ENCODE results near the gene EXOC6B.

The EXOC6B gene

DNA sequence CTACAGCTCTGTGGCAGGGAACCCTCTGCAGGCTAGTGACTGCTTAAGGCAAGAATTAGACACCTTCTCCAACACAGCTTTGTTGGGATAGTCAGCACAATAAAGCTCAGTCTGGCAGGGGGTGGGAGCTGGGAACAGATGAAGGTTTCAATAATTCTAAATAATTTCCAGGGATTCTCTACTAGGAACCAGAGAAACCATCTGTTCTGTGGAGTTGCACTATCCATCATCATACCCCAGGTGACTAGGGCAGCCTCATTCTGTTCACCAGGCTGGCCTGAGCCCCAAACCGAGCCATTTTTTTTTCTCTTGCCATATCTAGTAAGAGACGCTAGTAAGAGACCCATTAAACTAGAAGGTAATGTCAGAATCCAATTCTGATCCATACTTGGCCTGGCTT, 642.4 kb downstream of the EXOC6B start:
- no peak for ATAC-seq
- TF ChIP-seq, protein P1, sequence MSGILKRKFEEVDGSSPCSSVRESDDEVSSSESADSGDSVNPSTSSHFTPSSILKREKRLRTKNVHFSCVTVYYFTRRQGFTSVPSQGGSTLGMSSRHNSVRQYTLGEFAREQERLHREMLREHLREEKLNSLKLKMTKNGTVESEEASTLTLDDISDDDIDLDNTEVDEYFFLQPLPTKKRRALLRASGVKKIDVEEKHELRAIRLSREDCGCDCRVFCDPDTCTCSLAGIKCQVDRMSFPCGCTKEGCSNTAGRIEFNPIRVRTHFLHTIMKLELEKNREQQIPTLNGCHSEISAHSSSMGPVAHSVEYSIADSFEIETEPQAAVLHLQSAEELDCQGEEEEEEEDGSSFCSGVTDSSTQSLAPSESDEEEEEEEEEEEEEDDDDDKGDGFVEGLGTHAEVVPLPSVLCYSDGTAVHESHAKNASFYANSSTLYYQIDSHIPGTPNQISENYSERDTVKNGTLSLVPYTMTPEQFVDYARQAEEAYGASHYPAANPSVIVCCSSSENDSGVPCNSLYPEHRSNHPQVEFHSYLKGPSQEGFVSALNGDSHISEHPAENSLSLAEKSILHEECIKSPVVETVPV (CRISPR knock-in tag; IDR thresholded peaks at IDR 0.05) = no peak
- no peak for TF ChIP-seq ZFP30 (CRISPR knock-in tag; IDR thresholded peaks at IDR 0.05)
- TF ChIP-seq BACH2 (CRISPR knock-in tag; IDR thresholded peaks at IDR 0.05; ENCODE audit: borderline replicate concordance) = no peak
- TF ChIP-seq TCF4 (CRISPR knock-in tag; IDR thresholded peaks at IDR 0.05; ENCODE audit: borderline replicate concordance) = no peak
- TF ChIP-seq ARNTL (CRISPR knock-in tag; IDR thresholded peaks at IDR 0.05; ENCODE audit: borderline replicate concordance, low read depth) = no peak
- TF ChIP-seq, protein P2, sequence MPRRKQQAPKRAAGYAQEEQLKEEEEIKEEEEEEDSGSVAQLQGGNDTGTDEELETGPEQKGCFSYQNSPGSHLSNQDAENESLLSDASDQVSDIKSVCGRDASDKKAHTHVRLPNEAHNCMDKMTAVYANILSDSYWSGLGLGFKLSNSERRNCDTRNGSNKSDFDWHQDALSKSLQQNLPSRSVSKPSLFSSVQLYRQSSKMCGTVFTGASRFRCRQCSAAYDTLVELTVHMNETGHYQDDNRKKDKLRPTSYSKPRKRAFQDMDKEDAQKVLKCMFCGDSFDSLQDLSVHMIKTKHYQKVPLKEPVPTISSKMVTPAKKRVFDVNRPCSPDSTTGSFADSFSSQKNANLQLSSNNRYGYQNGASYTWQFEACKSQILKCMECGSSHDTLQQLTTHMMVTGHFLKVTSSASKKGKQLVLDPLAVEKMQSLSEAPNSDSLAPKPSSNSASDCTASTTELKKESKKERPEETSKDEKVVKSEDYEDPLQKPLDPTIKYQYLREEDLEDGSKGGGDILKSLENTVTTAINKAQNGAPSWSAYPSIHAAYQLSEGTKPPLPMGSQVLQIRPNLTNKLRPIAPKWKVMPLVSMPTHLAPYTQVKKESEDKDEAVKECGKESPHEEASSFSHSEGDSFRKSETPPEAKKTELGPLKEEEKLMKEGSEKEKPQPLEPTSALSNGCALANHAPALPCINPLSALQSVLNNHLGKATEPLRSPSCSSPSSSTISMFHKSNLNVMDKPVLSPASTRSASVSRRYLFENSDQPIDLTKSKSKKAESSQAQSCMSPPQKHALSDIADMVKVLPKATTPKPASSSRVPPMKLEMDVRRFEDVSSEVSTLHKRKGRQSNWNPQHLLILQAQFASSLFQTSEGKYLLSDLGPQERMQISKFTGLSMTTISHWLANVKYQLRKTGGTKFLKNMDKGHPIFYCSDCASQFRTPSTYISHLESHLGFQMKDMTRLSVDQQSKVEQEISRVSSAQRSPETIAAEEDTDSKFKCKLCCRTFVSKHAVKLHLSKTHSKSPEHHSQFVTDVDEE (CRISPR knock-in tag; IDR thresholded peaks at IDR 0.05) = no peak

DNA sequence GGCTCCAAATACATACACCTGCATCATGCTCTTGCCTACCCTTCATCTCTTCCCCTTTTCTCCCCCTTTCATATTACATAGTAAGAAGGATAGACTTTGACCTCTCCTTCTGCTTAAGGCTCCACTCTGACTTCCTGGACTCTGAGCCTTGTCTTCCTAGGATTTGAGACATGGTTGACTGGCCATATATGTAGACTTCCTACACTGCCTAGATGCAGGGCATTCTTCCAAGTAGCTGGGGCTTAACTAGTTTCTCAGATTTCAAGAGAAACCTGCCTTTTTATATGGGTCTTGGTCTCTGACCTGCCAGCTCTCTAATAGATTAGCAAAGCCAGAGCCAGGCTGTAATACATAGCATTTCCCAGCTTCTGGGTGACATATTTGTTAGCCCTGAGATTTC, 642.8 kb downstream of the EXOC6B start:
- no peak for ATAC-seq

More for the DNA sequence above, 642.8 kb downstream of the EXOC6B start:
- TF ChIP-seq OSR1 (CRISPR knock-in tag; IDR thresholded peaks at IDR 0.05) (no peak), PPARA (CRISPR knock-in tag; IDR thresholded peaks at IDR 0.05; ENCODE audit: borderline replicate concordance) (no peak), ZFP3 (CRISPR knock-in tag; IDR thresholded peaks at IDR 0.05) (no peak), TCF4 (CRISPR knock-in tag; IDR thresholded peaks at IDR 0.05; ENCODE audit: borderline replicate concordance) (no peak), RARB (CRISPR knock-in tag; IDR thresholded peaks at IDR 0.05) (no peak), ISL1 (CRISPR knock-in tag; IDR thresholded peaks at IDR 0.05) (no peak), BACH2 (CRISPR knock-in tag; IDR thresholded peaks at IDR 0.05; ENCODE audit: borderline replicate concordance) (no peak), GLIS3 (CRISPR knock-in tag; IDR thresholded peaks at IDR 0.05) (no peak), ZFP30 (CRISPR knock-in tag; IDR thresholded peaks at IDR 0.05) (no peak), ARNTL (CRISPR knock-in tag; IDR thresholded peaks at IDR 0.05; ENCODE audit: borderline replicate concordance, low read depth) (no peak), ZC3H10 (CRISPR knock-in tag; IDR thresholded peaks at IDR 0.05) (no peak), CSDC2 (CRISPR knock-in tag; IDR thresholded peaks at IDR 0.05) (no peak), SNAI2 (CRISPR knock-in tag; IDR thresholded peaks at IDR 0.05) (no peak), ESRRG (CRISPR knock-in tag; IDR thresholded peaks at IDR 0.05) (no peak)
- TF ChIP-seq, protein P3, sequence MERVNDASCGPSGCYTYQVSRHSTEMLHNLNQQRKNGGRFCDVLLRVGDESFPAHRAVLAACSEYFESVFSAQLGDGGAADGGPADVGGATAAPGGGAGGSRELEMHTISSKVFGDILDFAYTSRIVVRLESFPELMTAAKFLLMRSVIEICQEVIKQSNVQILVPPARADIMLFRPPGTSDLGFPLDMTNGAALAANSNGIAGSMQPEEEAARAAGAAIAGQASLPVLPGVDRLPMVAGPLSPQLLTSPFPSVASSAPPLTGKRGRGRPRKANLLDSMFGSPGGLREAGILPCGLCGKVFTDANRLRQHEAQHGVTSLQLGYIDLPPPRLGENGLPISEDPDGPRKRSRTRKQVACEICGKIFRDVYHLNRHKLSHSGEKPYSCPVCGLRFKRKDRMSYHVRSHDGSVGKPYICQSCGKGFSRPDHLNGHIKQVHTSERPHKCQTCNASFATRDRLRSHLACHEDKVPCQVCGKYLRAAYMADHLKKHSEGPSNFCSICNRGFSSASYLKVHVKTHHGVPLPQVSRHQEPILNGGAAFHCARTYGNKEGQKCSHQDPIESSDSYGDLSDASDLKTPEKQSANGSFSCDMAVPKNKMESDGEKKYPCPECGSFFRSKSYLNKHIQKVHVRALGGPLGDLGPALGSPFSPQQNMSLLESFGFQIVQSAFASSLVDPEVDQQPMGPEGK (CRISPR knock-in tag; IDR thresholded peaks at IDR 0.05; ENCODE audit: borderline replicate concordance) = no peak
- TF ChIP-seq, protein P2 (CRISPR knock-in tag; IDR thresholded peaks at IDR 0.05) = no peak
- TF ChIP-seq, protein P4, sequence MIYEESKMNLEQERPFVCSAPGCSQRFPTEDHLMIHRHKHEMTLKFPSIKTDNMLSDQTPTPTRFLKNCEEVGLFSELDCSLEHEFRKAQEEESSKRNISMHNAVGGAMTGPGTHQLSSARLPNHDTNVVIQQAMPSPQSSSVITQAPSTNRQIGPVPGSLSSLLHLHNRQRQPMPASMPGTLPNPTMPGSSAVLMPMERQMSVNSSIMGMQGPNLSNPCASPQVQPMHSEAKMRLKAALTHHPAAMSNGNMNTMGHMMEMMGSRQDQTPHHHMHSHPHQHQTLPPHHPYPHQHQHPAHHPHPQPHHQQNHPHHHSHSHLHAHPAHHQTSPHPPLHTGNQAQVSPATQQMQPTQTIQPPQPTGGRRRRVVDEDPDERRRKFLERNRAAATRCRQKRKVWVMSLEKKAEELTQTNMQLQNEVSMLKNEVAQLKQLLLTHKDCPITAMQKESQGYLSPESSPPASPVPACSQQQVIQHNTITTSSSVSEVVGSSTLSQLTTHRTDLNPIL (CRISPR knock-in tag; IDR thresholded peaks at IDR 0.05; ENCODE audit: low read depth) = no peak
- TF ChIP-seq, protein P1 (CRISPR knock-in tag; IDR thresholded peaks at IDR 0.05) = no peak

Measured in SK-N-SH treated with all-trans-retinoic acid at 6 μM for 48 hours (cell line).